Panc1 (cell line): ENCODE results near the gene PKIB.

ENCODE experiments used
- POLR2AphosphoS5 ChIP-seq: IDR thresholded peaks from 2 replicates; pipeline ENCODE4 v1.6.1; 2012; ENCODE audit warnings: mild to moderate bottlenecking, low read depth, low read length, moderate library complexity
- TF ChIP-seq, protein P1 (sequence below): fragments of 450-650 bp; IDR thresholded peaks from 2 replicates; pipeline ENCODE4 v1.5.1; 2017; ENCODE audit warnings: mild to moderate bottlenecking
- TF ChIP-seq, protein P2 (sequence below), 2 experiments: IDR thresholded peaks; 2 replicates each; pipeline ENCODE4 v1.6.1; 2011 to 2012; ENCODE audit warnings: low read depth in 2 of 2, control low read depth in 1 of 2, low read length in 1 of 2, mild to moderate bottlenecking in 1 of 2, moderate library complexity in 1 of 2; ENCODE audit not compliant: insufficient read depth in 1 of 2

DNA sequence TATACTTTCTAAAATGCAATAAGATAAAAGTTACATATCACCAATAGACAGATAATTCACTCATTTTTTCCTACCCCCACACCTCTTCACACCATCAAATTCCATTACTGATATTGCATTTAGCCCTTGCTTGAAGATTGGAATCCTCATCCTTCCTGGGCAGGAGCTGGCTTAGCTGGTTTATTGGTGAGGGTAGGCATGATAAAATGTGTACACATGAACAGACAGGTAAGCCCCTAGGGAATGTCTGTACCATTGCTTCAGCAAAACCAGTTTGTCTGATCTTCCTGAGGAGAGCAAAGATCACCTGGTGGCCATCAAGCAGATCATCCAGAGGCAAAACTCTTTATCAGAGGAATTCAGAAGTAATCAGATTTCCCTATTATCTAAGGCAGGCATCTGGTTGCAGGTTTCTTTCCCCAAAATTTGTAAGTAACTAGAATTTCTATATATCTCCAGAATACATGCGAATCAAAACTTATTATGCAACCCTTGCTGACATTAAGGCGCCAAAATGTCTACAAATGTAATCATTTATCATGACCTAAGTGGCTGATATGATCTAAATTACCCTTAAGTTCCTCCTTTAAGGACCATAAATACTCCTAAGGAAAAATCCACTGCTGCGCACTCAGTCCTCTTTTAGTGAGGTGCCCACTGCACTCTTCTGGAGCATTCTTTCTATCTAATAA lies 162.7 kb downstream of the PKIB start:
- TF ChIP-seq, protein P1, sequence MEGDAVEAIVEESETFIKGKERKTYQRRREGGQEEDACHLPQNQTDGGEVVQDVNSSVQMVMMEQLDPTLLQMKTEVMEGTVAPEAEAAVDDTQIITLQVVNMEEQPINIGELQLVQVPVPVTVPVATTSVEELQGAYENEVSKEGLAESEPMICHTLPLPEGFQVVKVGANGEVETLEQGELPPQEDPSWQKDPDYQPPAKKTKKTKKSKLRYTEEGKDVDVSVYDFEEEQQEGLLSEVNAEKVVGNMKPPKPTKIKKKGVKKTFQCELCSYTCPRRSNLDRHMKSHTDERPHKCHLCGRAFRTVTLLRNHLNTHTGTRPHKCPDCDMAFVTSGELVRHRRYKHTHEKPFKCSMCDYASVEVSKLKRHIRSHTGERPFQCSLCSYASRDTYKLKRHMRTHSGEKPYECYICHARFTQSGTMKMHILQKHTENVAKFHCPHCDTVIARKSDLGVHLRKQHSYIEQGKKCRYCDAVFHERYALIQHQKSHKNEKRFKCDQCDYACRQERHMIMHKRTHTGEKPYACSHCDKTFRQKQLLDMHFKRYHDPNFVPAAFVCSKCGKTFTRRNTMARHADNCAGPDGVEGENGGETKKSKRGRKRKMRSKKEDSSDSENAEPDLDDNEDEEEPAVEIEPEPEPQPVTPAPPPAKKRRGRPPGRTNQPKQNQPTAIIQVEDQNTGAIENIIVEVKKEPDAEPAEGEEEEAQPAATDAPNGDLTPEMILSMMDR, result no peak
- no peak for TF ChIP-seq POLR2AphosphoS5
- TF ChIP-seq, protein P2, sequence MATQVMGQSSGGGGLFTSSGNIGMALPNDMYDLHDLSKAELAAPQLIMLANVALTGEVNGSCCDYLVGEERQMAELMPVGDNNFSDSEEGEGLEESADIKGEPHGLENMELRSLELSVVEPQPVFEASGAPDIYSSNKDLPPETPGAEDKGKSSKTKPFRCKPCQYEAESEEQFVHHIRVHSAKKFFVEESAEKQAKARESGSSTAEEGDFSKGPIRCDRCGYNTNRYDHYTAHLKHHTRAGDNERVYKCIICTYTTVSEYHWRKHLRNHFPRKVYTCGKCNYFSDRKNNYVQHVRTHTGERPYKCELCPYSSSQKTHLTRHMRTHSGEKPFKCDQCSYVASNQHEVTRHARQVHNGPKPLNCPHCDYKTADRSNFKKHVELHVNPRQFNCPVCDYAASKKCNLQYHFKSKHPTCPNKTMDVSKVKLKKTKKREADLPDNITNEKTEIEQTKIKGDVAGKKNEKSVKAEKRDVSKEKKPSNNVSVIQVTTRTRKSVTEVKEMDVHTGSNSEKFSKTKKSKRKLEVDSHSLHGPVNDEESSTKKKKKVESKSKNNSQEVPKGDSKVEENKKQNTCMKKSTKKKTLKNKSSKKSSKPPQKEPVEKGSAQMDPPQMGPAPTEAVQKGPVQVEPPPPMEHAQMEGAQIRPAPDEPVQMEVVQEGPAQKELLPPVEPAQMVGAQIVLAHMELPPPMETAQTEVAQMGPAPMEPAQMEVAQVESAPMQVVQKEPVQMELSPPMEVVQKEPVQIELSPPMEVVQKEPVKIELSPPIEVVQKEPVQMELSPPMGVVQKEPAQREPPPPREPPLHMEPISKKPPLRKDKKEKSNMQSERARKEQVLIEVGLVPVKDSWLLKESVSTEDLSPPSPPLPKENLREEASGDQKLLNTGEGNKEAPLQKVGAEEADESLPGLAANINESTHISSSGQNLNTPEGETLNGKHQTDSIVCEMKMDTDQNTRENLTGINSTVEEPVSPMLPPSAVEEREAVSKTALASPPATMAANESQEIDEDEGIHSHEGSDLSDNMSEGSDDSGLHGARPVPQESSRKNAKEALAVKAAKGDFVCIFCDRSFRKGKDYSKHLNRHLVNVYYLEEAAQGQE (IDR thresholded peaks at IDR 0.05; ENCODE audit: insufficient read depth in 1 of 2, low read depth in 2 of 2, low read length in 1 of 2), result no peak
